Astrocyte of the spinal cord (primary cell): ENCODE measurements around the gene ARID3A.

Experiments
- DNase-seq: peaks from one replicate; pipeline ENCODE4 v3.0.0; 2011; ENCODE audit warnings: low read depth, low spot score
- H3K4me3 ChIP-seq: 2 replicates; pipeline ENCODE4 v1.5.1; 2011; ENCODE audit warnings: low read depth, mild to moderate bottlenecking, low read length, moderate library complexity
- in situ Hi-C: cut with HindIII; loops from 2 replicates; pipeline ENCODE4 v1.10.0; 2017; ENCODE audit warnings: low sequenced_read_pairs
- TF ChIP-seq, protein P1 (sequence below): IDR thresholded peaks from 2 replicates; pipeline ENCODE4 v1.5.1; 2012; ENCODE audit warnings: low read depth, mild to moderate bottlenecking, low read length, inconsistent platforms

Gene ARID3A

DNA sequence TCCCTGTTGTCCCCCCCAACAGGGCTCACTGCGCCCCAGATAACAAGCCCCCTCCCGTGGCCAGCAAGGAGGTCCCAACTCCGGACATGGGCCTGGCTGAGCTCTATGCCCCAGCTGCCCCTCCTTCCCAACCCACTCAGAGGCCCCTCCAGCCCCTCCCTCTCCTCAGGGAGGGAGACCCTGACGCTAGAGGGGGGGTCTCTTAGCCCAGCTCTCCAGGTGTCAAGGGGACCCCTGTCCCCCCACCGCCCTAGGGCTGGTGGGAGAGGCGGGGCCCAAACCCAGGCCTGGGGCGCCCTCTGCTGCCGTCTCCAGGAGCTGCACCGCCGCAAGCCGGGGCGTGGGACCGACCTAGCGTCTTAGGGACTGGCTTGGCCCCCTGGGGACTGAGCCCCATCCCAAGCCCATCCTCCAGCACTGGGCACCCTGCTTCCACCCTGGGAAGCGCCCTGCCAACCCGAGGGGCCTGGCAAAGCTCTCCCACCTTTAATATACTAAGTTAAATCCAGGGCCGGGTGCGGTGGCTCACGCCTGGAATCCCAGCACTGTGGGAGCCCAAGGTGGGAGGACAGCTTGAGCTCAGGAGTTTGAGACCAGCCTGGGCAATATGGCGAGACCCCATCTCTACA, 75.8 kb downstream of the ARID3A start:
- DNase-seq, result no peak
- no peak overlapping the region for H3K4me3 ChIP-seq
- in situ Hi-C loops, result no loop called here
- TF ChIP-seq, protein P1, sequence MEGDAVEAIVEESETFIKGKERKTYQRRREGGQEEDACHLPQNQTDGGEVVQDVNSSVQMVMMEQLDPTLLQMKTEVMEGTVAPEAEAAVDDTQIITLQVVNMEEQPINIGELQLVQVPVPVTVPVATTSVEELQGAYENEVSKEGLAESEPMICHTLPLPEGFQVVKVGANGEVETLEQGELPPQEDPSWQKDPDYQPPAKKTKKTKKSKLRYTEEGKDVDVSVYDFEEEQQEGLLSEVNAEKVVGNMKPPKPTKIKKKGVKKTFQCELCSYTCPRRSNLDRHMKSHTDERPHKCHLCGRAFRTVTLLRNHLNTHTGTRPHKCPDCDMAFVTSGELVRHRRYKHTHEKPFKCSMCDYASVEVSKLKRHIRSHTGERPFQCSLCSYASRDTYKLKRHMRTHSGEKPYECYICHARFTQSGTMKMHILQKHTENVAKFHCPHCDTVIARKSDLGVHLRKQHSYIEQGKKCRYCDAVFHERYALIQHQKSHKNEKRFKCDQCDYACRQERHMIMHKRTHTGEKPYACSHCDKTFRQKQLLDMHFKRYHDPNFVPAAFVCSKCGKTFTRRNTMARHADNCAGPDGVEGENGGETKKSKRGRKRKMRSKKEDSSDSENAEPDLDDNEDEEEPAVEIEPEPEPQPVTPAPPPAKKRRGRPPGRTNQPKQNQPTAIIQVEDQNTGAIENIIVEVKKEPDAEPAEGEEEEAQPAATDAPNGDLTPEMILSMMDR, result peak; percentile 90

DNA sequence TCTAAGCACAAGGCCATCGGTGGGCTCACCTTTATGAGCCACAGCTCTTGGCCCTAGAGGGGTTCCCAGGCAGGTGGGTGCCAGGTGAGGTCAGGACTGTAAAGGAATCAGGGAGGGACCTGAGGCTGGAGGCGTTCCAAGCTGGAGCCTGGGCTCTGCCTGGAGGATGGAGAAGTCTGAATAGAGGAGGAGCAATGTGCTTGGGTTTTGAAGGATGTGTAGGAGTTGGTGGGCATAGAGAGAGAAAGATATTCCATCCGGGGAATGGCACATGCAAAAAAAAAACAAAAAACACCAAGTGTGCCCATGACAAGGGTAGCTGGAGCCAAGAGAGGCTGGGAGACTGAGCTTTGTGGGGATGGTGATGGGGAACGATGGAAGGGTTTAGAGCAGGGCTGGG, 76.8 kb downstream of the ARID3A start:
- no peak overlapping the region for H3K4me3 ChIP-seq
- in situ Hi-C loops, result no loop called here
- DNase-seq, result no peak
- TF ChIP-seq, protein P1, result no peak

DNA sequence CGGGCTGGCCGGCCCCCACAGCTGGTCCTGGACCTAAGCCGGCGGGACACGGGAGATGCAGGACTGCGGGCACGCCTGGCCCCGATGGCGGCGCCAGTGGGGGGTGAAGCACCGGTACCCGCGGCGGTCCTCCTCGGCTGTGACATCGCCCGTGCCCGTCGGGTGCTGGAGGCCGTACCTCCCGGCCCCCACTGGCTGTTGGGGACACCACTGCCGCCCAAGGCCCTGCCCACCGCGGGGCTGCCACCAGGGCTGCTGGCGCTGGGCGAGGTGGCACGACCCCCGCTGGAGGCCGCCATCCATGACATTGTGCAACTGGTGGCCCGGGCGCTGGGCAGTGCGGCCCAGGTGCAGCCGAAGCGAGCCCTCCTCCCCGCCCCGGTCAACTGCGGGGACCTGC, 77.4 kb downstream of the ARID3A start:
- DNase-seq, result no peak
- H3K4me3 ChIP-seq, result no peak overlapping the region
- in situ Hi-C loops, result no loop called here
- TF ChIP-seq, protein P1, result no peak

DNA sequence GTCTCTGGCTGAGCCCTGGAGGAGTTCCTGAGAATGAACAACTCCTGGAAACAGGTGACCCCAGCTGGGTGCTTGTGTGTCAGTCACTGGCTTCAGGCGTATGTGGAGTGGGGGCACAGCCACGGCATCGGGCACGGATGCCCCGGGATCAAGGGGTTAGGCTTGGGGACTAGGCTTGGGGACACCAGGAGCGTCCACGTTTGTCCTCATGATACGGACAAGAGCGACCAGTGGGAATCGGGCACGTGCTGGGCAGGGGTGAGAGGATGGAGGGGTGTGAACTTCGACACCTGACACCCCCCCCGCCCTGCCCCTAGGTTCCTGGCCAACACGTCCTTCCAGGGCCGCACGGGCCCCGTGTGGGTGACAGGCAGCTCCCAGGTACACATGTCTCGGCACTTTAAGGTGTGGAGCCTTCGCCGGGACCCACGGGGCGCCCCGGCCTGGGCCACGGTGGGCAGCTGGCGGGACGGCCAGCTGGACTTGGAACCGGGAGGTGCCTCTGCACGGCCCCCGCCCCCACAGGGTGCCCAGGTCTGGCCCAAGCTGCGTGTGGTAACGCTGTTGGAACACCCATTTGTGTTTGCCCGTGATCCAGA, 78.5 kb downstream of the ARID3A start:
- DNase-seq, result no peak
- TF ChIP-seq, protein P1, result no peak
- no peak overlapping the region for H3K4me3 ChIP-seq
- in situ Hi-C loops, result no loop called here

DNA sequence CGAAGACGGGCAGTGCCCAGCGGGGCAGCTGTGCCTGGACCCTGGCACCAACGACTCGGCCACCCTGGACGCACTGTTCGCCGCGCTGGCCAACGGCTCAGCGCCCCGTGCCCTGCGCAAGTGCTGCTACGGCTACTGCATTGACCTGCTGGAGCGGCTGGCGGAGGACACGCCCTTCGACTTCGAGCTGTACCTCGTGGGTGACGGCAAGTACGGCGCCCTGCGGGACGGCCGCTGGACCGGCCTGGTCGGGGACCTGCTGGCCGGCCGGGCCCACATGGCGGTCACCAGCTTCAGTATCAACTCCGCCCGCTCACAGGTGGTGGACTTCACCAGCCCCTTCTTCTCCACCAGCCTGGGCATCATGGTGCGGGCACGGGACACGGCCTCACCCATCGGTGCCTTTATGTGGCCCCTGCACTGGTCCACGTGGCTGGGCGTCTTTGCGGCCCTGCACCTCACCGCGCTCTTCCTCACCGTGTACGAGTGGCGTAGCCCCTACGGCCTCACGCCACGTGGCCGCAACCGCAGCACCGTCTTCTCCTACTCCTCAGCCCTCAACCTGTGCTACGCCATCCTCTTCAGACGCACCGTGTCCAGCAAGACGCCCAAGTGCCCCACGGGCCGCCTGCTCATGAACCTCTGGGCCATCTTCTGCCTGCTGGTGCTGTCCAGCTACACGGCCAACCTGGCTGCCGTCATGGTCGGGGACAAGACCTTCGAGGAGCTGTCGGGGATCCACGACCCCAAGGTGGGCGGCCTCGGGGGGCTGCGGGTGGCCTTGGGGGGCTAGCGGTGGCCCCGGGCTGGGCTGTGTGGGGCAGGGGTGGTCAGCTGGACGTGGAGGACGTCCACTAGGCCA, 79.2 kb downstream of the ARID3A start:
- in situ Hi-C loops, result no loop called here
- H3K4me3 ChIP-seq, result no peak overlapping the region
- no peak for DNase-seq
- TF ChIP-seq, protein P1, result no peak

DNA sequence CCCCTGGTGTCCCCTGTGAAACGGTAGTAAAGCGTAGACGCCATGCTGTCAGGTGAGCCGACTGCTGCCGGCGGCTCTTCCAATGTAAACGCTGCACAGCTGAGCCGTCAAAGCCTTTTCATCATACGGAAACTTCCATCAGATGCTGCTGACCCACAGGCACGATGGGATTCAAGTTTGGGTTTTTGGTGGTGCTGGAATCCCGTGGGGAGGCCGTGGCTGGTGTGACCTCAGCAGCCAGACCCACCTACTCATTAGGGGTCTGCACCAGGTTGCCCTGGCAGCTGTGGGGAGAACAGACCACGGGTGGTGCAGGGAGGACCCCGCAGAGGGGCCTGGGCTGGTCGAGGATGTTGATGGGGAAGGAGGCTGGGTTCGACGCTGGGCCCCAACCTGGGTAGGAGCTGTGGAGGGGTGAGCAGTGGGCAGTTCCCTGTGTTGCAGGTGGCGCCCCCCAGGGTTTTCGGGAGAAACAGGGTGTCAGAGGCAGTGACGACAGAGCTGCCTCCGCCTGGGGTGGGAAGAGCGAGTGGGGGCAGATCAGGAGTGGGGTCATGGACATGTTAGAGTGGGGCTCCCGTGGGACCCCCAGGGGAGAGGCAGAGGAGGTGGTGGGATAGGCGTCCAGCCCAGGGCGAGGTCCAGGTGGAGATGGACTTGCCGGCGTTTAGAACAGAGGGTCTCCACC, 81.0 kb downstream of the ARID3A start:
- in situ Hi-C loops, result no loop called here
- TF ChIP-seq, protein P1, result no peak
- no peak overlapping the region for H3K4me3 ChIP-seq
- DNase-seq, result no peak
